Neuronal stem cell (in vitro differentiated cells): ENCODE data around the gene SLAMF7.

Experiments
- DNase-seq: peaks from one replicate; pipeline ENCODE4 v3.0.0-alpha.2; 2013; ENCODE audit warnings: low spot score
- H2AFZ ChIP-seq: one replicate; pipeline ENCODE4 v1.6.1; 2013; ENCODE audit warnings: mild to moderate bottlenecking, low read length, inconsistent platforms
- H2AK5ac ChIP-seq: 2 replicates; pipeline ENCODE4 v1.6.1; 2013; ENCODE audit warnings: low read depth, mild to moderate bottlenecking, inconsistent platforms, low read length, moderate library complexity, mixed read lengths
- H2BK120ac ChIP-seq: 2 replicates; pipeline ENCODE4 v1.6.1; 2013; ENCODE audit warnings: low read depth, mild to moderate bottlenecking, inconsistent platforms, low read length, moderate library complexity, mixed read lengths
- H2BK12ac ChIP-seq: one replicate; pipeline ENCODE4 v1.6.1; 2013; ENCODE audit warnings: low read length, inconsistent platforms
- H2BK15ac ChIP-seq: 2 replicates; pipeline ENCODE4 v1.6.1; 2013; ENCODE audit warnings: mild to moderate bottlenecking, low read length, inconsistent platforms, mixed read lengths
- H2BK5ac ChIP-seq: one replicate; pipeline ENCODE4 v1.6.1; 2013; ENCODE audit warnings: inconsistent platforms, mild to moderate bottlenecking, low read length, moderate library complexity
- H3K14ac ChIP-seq: one replicate; pipeline ENCODE4 v1.6.1; 2013; ENCODE audit warnings: low read length, inconsistent platforms
- H3K18ac ChIP-seq: 2 replicates; pipeline ENCODE4 v1.6.1; 2013; ENCODE audit warnings: low read length, inconsistent platforms
- H3K23ac ChIP-seq: 2 replicates; pipeline ENCODE4 v1.6.1; 2013; ENCODE audit warnings: low read depth, mild to moderate bottlenecking, mixed read lengths, low read length, inconsistent platforms; ENCODE audit not compliant: poor library complexity
- H3K27ac ChIP-seq: replicated peaks from 3 replicates; pipeline ENCODE4 v1.5.1; 2013; ENCODE audit warnings: low read length, inconsistent platforms
- H3K27me3 ChIP-seq, 3 experiments: 2 replicates each; pipeline ENCODE4 v1.6.1; 2013; ENCODE audit warnings: low read length in 3 of 3, mild to moderate bottlenecking in 2 of 3, inconsistent platforms in 1 of 3, low read depth in 1 of 3, mixed read lengths in 1 of 3, moderate library complexity in 1 of 3; ENCODE audit not compliant: control insufficient read depth in 3 of 3, insufficient read depth in 3 of 3
- H3K36me3 ChIP-seq, 2 donors: replicated peaks in 1 of 2; 2 replicates each; pipeline ENCODE4 v1.6.1; 2013; ENCODE audit warnings: low read length in 2 of 2; ENCODE audit not compliant: control insufficient read depth in 2 of 2, insufficient read depth in 2 of 2
- H3K4ac ChIP-seq: 2 replicates; pipeline ENCODE4 v1.6.1; 2013; ENCODE audit warnings: inconsistent platforms, mild to moderate bottlenecking, low read length, moderate library complexity
- H3K4me1 ChIP-seq, 2 donors: 1 replicate in 1 of 2; 2 replicates in 1 of 2; pipeline ENCODE4 v1.6.1; 2013; ENCODE audit warnings: low read length in 2 of 2, low read depth in 1 of 2; ENCODE audit not compliant: control insufficient read depth in 2 of 2, insufficient read depth in 1 of 2
- H3K4me2 ChIP-seq: one replicate; pipeline ENCODE4 v1.6.1; 2013; ENCODE audit warnings: mild to moderate bottlenecking, low read length, inconsistent platforms; ENCODE audit not compliant: insufficient read depth, poor library complexity, severe bottlenecking
- H3K4me3 ChIP-seq, 2 donors: 2 replicates each; pipeline ENCODE4 v1.5.1; 2013; ENCODE audit warnings: low read length in 2 of 2, mild to moderate bottlenecking in 2 of 2, inconsistent platforms in 1 of 2, moderate library complexity in 1 of 2
- H3K79me1 ChIP-seq: one replicate; pipeline ENCODE4 v1.6.1; 2013; ENCODE audit warnings: low read depth, mild to moderate bottlenecking, inconsistent platforms, low read length, moderate library complexity
- H3K9ac ChIP-seq: one replicate; pipeline ENCODE4 v1.6.1; 2013; ENCODE audit warnings: mild to moderate bottlenecking, low read depth, low read length, inconsistent platforms; ENCODE audit not compliant: poor library complexity
- H3K9me3 ChIP-seq, 2 donors: replicated peaks in 1 of 2; 2 replicates each; pipeline versions ENCODE3 to v1.6.1; 2013; ENCODE audit warnings: low read length in 2 of 2, mild to moderate bottlenecking in 2 of 2, inconsistent platforms in 1 of 2, low read depth in 1 of 2, mixed read lengths in 1 of 2, moderate library complexity in 1 of 2; ENCODE audit not compliant: control insufficient read depth in 2 of 2, insufficient read depth in 1 of 2
- H4K8ac ChIP-seq: one replicate; pipeline ENCODE4 v1.6.1; 2013; ENCODE audit warnings: low read depth, mild to moderate bottlenecking, inconsistent platforms, low read length, moderate library complexity
- H4K91ac ChIP-seq: one replicate; pipeline ENCODE4 v1.6.1; 2013; ENCODE audit warnings: low read length, low read depth, mild to moderate bottlenecking, inconsistent platforms; ENCODE audit not compliant: poor library complexity
- WGBS, 2 donors: extraction: QIAGEN DNeasy Blood & Tissue Kit; methylation state at CpG; one replicate each; pipeline ENCODE4 v1.1.7; 2013; ENCODE audit warnings: missing lambda C conversion rate in 2 of 2, mixed read lengths in 1 of 2; ENCODE audit not compliant: insufficient read length in 2 of 2, insufficient replicate concordance in 1 of 2; ENCODE audit errors: extremely low coverage in 2 of 2; 5-methylcytosine and 5-hydroxymethylcytosine counted together

Gene SLAMF7

GRCh38 chr1:160745551-160745950, 6.5 kb downstream of the SLAMF7 start:
- no peak for DNase-seq
- H3K9ac ChIP-seq: no peak overlapping the region
- H2BK5ac ChIP-seq: no peak overlapping the region
- no peak overlapping the region for H2BK15ac ChIP-seq
- no peaks in the 10 kb centered on the region for H3K4me1 ChIP-seq
- no peak overlapping the region for H2AFZ ChIP-seq
- WGBS, 2 donors: no CpG with 5 or more reads among the region's 1 CpG
- H3K14ac ChIP-seq: no peak overlapping the region
- no peak overlapping the region for H4K91ac ChIP-seq
- no peak overlapping the region for H4K8ac ChIP-seq
- no peaks in the 10 kb centered on the region for H3K9me3 ChIP-seq
- H2BK12ac ChIP-seq: no peak overlapping the region
- no peak overlapping the region for H3K4me2 ChIP-seq
- no peak overlapping the region for H3K4me3 ChIP-seq
- no peak overlapping the region for H3K23ac ChIP-seq
- no peak overlapping the region for H3K18ac ChIP-seq
- no peak overlapping the region for H3K27ac ChIP-seq
- no peaks in the 10 kb centered on the region for H3K79me1 ChIP-seq
- no peak overlapping the region for H2AK5ac ChIP-seq
- no peaks in the 10 kb centered on the region for H3K27me3 ChIP-seq
- H3K4ac ChIP-seq: no peak overlapping the region
- no peak overlapping the region for H2BK120ac ChIP-seq
- H3K36me3 ChIP-seq: no peaks in the 10 kb centered on the region

- H2AK5ac ChIP-seq: no peak overlapping the region
- H3K4me2 ChIP-seq: no peak overlapping the region
- no peaks in the 10 kb centered on the region for H3K9me3 ChIP-seq
- H2BK120ac ChIP-seq: no peak overlapping the region
- no peak overlapping the region for H3K18ac ChIP-seq
- H3K4me1 ChIP-seq: no peaks in the 10 kb centered on the region
- no peak overlapping the region for H3K4ac ChIP-seq
- H3K23ac ChIP-seq: no peak overlapping the region
- H2BK15ac ChIP-seq: no peak overlapping the region
- no peak overlapping the region for H2BK5ac ChIP-seq
- no peak overlapping the region for H4K91ac ChIP-seq
- H4K8ac ChIP-seq: no peak overlapping the region
- no peaks in the 10 kb centered on the region for H3K27me3 ChIP-seq
- no peak overlapping the region for H2AFZ ChIP-seq
- no peak for DNase-seq
- no peak overlapping the region for H3K4me3 ChIP-seq
- H2BK12ac ChIP-seq: no peak overlapping the region
- no peaks in the 10 kb centered on the region for H3K36me3 ChIP-seq
- WGBS, 2 donors: no CpG with 5 or more reads among the region's 7 CpGs
- H3K79me1 ChIP-seq: no peaks in the 10 kb centered on the region
- H3K9ac ChIP-seq: no peak overlapping the region
- no peak overlapping the region for H3K27ac ChIP-seq
- no peak overlapping the region for H3K14ac ChIP-seq
Measured at GRCh38 chr1:160746836-160747500, 7.9 kb downstream of the SLAMF7 start.

GRCh38 chr1:160747717-160748116, 8.7 kb downstream of the SLAMF7 start:
- Histone ChIP-seq H3K4ac (no peak overlapping the region), H3K23ac (no peak overlapping the region), H3K4me3 (no peak overlapping the region), H3K36me3 (no peaks in the 10 kb centered on the region), H3K4me1 (no peaks in the 10 kb centered on the region), H2BK15ac (no peak overlapping the region), H4K8ac (no peak overlapping the region), H3K9me3 (no peaks in the 10 kb centered on the region), H2AFZ (no peak overlapping the region), H3K27me3 (no peaks in the 10 kb centered on the region), H4K91ac (no peak overlapping the region), H2BK5ac (no peak overlapping the region), H2BK12ac (no peak overlapping the region), H2BK120ac (no peak overlapping the region), H3K18ac (no peak overlapping the region), H3K27ac (no peak overlapping the region), H3K14ac (no peak overlapping the region), H3K9ac (no peak overlapping the region), H2AK5ac (no peak overlapping the region), H3K79me1 (no peaks in the 10 kb centered on the region), H3K4me2 (no peak overlapping the region)
- no peak for DNase-seq

DNA sequence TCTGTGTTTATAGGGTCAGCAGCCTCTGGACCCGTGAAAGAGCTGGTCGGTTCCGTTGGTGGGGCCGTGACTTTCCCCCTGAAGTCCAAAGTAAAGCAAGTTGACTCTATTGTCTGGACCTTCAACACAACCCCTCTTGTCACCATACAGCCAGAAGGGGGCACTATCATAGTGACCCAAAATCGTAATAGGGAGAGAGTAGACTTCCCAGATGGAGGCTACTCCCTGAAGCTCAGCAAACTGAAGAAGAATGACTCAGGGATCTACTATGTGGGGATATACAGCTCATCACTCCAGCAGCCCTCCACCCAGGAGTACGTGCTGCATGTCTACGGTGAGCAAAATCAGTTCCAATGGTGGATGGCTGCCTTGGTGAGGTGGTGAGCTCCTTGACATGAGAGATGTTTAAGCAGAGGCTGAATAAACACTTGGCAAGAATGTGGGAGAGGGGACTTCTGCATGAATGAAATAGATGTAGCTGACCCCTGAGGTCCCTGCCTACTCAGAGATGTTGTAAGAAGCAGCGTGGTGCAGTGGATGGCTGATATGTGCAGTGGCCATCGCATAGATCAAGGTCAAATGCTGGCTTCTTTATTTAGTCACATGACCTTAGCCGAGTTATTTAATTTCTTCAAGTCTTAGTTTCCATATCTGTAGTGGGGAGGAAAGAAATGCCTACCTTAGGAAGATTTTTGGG, 9.3 kb downstream of the SLAMF7 start:
- no peak overlapping the region for H4K8ac ChIP-seq
- H4K91ac ChIP-seq: no peak overlapping the region
- no peaks in the 10 kb centered on the region for H3K27me3 ChIP-seq
- no CpG with 5 or more reads among the region's 10 CpGs for WGBS, 2 donors
- H3K79me1 ChIP-seq: no peaks in the 10 kb centered on the region
- no peak overlapping the region for H3K14ac ChIP-seq
- no peak overlapping the region for H3K27ac ChIP-seq
- no peak overlapping the region for H3K9ac ChIP-seq
- H2AK5ac ChIP-seq: no peak overlapping the region
- H2BK5ac ChIP-seq: no peak overlapping the region
- H3K23ac ChIP-seq: no peak overlapping the region
- no peak overlapping the region for H3K4me3 ChIP-seq
- H2AFZ ChIP-seq: no peak overlapping the region
- H3K9me3 ChIP-seq: no peaks in the 10 kb centered on the region
- no peak overlapping the region for H2BK12ac ChIP-seq
- H2BK120ac ChIP-seq: no peak overlapping the region
- no peak overlapping the region for H3K18ac ChIP-seq
- no peak overlapping the region for H2BK15ac ChIP-seq
- no peaks in the 10 kb centered on the region for H3K36me3 ChIP-seq
- H3K4me2 ChIP-seq: no peak overlapping the region
- DNase-seq: no peak
- no peaks in the 10 kb centered on the region for H3K4me1 ChIP-seq
- no peak overlapping the region for H3K4ac ChIP-seq
